ENCODE data around the gene CLTA.

DNA sequence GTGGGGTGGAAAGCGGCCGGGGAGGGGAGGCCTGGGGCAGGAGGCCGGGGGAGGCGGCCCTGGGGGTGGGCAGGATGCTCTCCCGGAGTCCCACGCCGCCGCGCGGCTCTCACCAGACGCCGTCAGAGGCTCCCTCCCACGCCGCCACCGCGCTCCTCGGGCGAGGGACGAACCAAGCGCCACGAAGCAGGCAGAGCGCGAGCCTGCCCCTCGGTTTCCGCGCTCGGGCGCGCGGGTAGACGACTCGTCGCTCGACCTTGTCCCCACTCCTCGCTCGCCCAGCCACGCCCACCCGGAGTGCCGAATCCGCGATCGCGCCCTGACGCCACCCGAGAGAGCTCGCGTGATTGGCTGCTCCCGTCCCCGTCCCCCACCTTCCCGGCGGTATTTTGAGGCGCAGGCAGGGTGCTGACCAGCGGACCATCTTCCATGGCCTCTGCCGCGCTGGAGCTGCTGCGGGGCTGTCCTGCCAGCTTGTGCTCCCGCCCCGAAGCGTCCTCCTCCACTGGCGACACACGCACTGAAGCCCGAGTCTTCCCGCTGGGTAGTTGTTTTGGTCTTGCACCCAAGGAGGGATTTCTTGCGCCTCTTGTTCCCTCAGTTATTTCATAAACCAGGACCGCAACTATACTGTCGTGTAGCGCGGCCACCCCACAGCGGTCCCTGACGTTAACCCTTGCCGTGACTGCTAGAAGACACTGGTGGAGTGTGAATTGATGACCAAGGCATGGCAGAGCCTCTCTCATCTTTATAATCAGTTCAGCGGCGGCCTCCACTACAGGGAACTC, 67.7 kb downstream of the CLTA start, which contains the start of gene GNE:
- no peak for TF ChIP-seq EZH2phosphoT487 (IDR thresholded peaks at IDR 0.05)
- TF ChIP-seq, protein P1, sequence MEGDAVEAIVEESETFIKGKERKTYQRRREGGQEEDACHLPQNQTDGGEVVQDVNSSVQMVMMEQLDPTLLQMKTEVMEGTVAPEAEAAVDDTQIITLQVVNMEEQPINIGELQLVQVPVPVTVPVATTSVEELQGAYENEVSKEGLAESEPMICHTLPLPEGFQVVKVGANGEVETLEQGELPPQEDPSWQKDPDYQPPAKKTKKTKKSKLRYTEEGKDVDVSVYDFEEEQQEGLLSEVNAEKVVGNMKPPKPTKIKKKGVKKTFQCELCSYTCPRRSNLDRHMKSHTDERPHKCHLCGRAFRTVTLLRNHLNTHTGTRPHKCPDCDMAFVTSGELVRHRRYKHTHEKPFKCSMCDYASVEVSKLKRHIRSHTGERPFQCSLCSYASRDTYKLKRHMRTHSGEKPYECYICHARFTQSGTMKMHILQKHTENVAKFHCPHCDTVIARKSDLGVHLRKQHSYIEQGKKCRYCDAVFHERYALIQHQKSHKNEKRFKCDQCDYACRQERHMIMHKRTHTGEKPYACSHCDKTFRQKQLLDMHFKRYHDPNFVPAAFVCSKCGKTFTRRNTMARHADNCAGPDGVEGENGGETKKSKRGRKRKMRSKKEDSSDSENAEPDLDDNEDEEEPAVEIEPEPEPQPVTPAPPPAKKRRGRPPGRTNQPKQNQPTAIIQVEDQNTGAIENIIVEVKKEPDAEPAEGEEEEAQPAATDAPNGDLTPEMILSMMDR (IDR thresholded peaks at IDR 0.05) = no peak
- no peak for TF ChIP-seq EZH2 (IDR thresholded peaks at IDR 0.05)
